Superior temporal gyrus (tissue), 1 donor: ENCODE measurements around the gene FCN3.
"Not testable (repeated sequence)": the region's sequence is repeated elsewhere in the genome, so short reads cannot be mapped to it uniquely, and the experiment has no call there.

Source experiments
- DNase-seq: peaks from one replicate; pipeline ENCODE4 v3.0.0-alpha.2; 2016; ENCODE audit errors: extremely low spot score

FCN3 gene

GRCh38 chr1:27399251-27400025 lies 24.8 kb upstream of the FCN3 start:
- DNase-seq, result no peak

DNA sequence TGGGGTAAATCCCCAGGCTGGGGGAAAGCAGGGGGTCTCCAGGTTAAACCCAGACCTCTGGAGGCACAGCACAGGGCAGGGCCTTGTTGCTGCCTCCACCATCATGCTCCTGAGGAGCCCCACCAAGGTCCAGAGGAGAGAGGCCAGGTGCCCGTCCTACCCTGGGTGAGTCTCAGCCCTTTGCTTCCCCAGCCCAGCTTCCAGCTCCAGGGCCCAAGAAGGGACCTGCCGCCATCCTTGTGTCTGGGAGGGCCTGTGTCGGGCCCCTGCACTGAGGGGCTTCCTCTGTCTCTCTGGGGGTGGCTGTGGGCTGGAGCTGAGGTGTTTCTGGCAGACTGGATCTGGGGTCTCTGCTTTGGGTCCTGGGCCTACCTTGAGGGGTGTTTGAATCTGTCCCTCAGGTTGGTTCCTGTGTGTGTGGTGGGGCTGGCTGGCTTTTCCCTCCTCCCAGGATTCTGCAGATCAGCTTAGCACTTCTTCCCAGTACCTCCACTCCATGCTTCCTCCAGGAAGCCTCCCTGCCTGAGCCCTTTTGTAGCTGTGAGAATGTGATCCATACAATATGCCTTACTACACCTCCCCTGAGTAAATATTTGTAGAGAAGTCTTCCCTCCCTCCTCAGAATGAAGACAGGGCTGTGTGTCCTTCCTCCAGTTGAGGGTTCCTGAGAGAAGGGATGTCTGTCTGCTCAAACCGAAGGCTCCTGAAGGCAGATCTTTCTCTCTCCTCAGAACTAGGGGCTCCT lies 24.0 kb upstream of the FCN3 start:
- DNase-seq, result no peak

GRCh38 chr1:27397749-27398148 lies 23.1 kb upstream of the FCN3 start:
- DNase-seq, result no peak

- DNase-seq, result no peak
These were observed 22.5 kb upstream of the FCN3 start for GRCh38 chr1:27397110-27397509.

DNA sequence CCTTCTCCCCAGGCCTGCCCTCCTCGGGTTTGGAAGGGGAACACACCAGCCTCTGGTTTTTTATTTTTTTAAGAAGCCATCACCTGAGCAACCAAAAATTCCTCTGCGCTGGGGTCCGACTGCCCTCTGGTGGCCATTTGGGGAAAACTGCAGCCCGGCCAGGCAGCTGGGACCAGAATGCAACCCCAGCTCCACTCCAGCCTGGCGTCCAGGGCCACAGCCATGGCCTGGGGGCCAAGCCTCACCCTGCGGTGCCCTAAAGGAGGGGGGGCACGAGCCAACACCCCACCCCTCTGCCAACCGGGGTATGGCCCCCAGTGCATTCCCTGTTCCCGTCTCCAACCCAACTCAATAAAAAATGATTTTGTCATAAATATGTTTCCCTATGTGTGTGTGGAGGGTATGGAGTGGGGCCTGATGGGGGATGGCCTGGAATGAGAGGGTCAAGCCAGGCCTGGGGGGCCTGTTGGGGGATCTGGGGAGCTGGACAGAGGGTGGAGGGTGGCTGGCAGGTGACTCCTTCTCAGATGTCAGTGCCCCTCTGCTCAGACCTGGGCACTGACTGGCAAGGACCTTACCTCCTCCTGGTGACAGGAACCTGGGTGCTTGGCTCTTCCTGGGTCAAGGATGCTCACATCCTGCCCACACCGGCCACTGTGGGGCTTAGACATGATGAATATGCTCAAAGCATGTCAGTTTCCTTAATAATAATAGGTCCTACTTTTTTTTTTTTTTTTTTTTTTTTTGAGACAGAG lies 21.0 kb upstream of the FCN3 start:
- peak; percentile 83 for DNase-seq

- no peak for DNase-seq
These were observed 20.3 kb upstream of the FCN3 start for GRCh38 chr1:27394925-27395324.

DNA sequence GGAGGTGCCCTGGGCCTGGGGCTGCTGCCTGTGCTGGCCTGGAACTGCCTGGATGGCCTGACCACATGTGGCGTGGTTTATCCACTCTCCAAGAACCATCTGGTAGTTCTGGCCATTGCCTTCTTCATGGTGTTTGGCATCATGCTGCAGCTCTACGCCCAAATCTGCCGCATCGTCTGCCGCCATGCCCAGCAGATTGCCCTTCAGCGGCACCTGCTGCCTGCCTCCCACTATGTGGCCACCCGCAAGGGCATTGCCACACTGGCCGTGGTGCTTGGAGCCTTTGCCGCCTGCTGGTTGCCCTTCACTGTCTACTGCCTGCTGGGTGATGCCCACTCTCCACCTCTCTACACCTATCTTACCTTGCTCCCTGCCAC lies 19.6 kb upstream of the FCN3 start:
- no peak for DNase-seq

GRCh38 chr1:27393641-27394281 lies 19.1 kb upstream of the FCN3 start:
- DNase-seq, result no peak

DNA sequence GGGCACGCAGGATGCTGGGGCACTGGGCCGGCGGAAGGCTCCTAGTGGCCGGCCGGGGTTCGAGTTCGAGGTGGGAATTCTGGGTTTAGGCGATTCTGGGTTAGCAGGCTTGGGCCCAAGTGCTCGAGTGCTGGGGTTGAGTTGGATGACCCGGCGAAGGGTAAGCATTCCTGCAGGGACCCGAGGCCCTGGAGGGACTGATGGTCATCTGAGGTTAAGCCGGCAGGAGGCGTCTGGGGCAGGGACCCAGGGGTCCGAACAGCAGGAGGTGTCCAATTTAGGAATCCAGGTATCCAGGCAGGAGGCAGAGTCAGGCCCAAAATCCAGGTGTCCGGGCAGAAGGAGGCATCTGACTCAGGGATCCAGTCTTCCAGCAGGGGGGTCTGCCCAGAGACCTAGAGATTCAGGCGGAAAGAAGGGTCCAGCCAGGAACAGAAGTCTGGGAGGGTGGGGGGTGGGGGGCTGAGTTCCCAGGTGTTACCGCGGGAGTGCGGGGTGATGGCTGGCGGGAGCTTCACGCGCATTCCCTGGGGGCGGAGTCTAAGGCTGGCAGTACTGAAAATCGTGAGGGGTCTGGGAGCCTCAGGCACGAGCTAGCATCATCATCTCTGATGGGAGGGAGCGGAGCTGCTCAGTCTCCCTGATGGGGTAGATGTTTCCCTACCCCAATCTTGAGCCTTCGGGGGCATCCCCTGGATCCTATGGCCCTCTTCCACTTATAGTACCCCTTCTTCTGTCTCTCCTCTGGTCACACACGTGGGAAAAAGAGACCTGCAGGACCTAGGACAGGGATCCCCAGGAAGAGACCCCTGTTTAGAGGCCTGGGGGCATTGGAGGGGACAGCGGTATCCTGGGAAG lies 18.4 kb upstream of the FCN3 start:
- DNase-seq, result no peak

GRCh38 chr1:27392096-27392777 lies 17.6 kb upstream of the FCN3 start, which contains the start of gene GPR3:
GPR3 (plus strand) TSS chr1:27392622; CDS start chr1:27393799, 1,177 bp downstream.
- peak; percentile 82 for DNase-seq

- peak; percentile 59 for DNase-seq
These were observed 17.0 kb upstream of the FCN3 start for GRCh38 chr1:27391511-27392095.

GRCh38 chr1:27388337-27389005 lies 13.8 kb upstream of the FCN3 start:
- peak; percentile 71 for DNase-seq

GRCh38 chr1:27384797-27385196 lies 10.2 kb upstream of the FCN3 start:
- not testable (repeated sequence) for DNase-seq

DNA sequence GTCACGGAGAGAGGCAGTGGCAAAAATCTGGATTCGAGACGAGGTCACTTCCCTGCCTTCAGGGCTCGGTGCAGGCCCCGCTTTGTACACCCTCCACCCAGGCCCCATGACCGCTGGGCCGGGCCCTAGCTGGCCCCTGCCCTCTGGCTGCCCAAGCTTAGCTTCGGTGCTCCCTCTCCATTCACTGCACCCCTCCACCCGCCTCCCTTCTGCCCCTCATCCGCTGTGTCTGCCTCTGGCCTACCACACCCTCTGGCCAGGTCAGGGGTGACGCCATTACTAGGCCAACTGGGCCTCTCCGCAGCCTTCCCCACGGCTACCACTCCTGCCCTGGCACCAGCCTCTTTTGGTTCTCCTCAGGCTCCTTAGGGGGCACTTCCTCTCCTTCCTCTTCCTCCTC lies 9.0 kb upstream of the FCN3 start:
- DNase-seq, result no peak

- no peak for DNase-seq
These were observed 8.5 kb upstream of the FCN3 start, which contains the start of gene CD164L2 for GRCh38 chr1:27383039-27383605. CD164L2 (minus strand) TSS chr1:27383333; CDS start chr1:27383239, 94 bp downstream.

DNA sequence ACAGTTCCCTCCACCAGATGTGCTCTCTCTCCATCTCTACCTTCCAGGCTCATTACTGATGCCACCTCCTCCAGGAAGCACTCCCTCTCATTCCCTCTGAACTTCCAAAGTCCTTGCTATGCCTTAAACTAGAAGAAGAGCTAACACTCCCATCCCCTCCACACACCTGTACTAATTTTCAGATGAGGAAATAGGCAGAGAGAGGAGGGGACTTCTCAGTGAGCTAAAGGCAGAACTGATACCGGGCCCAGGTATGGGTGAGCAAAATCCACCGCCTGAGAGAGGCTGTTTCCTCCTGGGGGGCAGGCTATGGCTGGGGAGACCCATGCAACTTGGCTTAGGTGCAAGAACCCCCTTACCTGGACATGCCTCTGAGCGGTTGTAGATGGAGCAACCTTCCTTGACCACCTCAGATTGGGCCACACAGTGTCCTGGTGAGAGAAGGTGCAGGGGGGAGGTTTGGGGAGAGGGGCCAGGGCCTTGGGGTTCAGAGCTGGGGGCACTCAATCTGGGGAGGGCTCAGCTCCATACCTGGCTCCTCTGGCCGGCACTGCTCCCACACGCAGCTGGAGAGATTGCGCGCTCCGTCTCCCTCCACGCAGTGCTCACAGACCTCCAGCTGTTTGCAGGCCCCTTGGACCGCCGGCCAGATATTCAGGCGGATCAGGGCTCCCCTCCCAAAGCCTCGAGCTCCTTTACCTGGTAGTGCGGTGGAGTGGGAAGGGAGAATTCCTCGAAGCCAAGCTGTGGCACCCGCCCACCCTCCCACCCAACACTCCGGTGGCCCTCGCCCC lies 7.5 kb upstream of the FCN3 start:
- no peak for DNase-seq

DNA sequence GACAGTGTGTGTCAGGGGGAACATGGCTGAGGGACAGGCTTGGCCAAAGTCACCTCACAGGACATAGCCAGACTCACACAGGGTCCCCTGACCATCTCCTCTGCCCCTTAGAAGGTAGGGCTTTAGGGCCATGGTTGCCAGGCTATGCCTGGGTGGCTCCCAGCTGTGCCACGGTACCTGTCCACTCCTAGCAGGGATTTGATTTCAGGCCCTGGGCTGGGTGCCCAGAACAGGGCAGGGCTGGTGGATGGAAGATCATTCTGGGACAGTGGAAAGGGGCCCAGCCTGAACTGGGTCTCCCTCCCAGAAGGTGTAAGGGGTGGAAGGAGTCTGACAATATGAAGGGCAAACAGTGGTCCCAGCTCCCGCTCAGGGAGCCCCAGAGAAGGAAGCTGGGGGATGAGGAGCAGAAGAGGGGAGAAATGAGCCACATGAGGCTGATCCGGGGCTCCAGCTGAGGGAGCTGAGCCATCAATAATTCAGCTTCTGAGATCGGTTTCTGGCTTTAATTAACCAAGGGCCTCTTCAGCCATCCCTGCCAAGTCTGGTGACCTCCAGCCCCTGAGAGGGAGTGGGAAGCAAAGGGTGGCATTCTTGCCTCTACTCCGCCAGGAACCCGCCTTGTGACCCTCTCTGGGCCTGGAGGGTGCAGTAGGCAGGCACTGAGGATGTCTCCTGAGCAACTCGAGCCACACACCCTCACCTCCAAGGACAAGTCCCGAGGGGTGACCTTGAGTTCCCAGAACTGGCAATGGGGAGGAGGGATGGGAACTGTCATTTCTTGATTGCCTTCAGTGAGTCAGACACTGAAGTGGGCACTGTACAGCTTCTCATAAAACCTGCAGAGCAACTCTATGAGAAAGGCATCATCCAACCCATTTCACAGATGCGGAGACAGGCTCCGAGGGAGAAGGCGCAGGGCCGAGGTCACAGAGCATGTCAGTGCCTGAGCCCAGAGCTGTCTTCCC lies 6.4 kb upstream of the FCN3 start:
- no peak for DNase-seq
